GM21447 (cell line): ENCODE measurements around the gene NR2F6.
"Not testable (repeated sequence)": the region's sequence is repeated elsewhere in the genome, so short reads cannot be mapped to it uniquely, and the experiment has no call there.

Source experiments
- ATAC-seq: cut with Tn5 transposase; IDR thresholded peaks from one replicate; pipeline ENCODE4 v1.9.1; 2021; ENCODE audit not compliant: unreplicated experiment

Gene NR2F6

GRCh38 chr19:17245535-17245984 lies at the start of gene NR2F6:
Gene NR2F6 (minus strand): TSS chr19:17245919. CDS start chr19:17245220, 699 bp downstream.
- ATAC-seq: peak; percentile 14

- ATAC-seq: no peak
Observed at GRCh38 chr19:17294051-17294891, 48.6 kb upstream of the NR2F6 start.

GRCh38 chr19:17293605-17294004 lies 47.9 kb upstream of the NR2F6 start:
- ATAC-seq: no peak

- ATAC-seq: peak; percentile 87
Observed at GRCh38 chr19:17292301-17293074, 46.8 kb upstream of the NR2F6 start.

DNA sequence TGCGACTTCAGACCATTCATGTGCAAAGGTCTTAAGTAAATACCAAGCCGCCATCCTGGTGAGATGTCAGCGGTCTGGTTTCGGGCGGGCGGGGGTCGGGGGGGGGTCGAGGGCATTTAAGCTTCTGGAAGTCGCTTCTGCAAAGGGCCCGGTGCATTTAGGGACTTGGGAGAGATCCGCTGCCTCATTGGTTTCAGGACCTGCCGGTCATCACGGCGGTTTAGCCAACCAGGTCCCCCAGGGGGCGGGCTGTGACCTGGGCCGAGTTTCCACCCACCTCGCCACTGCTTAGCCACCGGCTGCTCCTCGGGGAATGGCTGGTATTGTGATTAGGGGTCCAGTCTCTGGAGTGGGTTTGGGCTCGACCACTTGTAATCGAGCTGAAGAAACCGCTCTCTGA lies 43.8 kb upstream of the NR2F6 start:
- no peak for ATAC-seq

GRCh38 chr19:17286752-17287151 lies 41.0 kb upstream of the NR2F6 start:
- no peak for ATAC-seq

DNA sequence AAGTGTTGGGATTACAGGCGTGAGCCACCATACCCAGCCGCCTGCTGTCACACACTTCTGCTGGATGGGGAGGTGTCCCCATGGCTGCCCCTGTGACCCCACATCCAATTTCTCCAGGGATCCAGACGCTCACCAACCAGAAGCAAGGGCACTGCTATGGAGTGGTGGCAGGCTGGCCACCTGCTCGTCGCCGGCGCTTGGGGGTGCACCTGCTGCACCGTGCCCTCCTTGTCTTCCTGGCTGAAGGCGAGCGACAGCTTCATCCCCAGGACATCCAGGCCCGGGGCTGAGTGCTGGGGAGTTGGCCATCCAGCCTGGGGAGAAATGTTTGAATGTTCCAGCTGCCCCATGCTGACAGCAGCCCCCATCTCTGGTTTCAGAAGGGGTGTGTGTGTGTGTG lies 40.5 kb upstream of the NR2F6 start:
- no peak for ATAC-seq

DNA sequence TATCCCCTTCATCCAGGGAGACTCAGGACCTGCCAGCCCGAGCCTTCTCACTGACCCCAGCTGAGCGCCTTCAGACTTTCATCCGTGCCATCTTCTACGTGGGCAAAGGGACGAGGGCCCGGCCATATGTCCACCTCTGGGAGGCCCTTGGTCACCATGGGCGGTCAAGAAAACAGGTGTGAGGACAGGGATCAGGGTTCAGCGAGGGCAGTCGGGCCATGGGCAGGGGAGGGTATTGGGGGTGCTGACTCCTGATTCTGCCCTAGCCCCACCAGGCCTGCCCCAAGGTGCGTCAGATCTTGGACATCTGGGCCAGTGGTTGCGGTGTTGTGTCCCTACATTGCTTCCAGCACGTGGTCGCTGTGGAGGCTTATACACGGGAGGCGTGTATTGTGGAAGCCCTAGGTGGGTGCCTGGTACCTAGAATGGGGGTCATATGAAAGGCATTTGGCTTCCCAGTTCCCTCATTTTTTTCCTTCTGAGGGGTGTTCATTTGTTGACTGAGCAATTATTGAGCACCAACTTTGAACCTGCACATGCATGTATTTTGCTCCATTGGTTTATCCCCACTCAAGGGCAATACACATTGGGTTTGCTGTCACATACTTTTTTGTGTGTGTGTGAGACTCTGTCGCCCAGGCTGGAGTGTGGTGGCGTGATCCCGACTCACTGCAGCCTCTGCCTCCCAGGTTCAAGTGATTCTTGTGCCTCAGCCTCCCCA lies 39.9 kb upstream of the NR2F6 start:
- no peak for ATAC-seq

GRCh38 chr19:17283504-17283996 lies 37.8 kb upstream of the NR2F6 start:
- ATAC-seq: no peak

- ATAC-seq: peak; percentile 50
Observed at GRCh38 chr19:17282488-17283125, 36.9 kb upstream of the NR2F6 start.

DNA sequence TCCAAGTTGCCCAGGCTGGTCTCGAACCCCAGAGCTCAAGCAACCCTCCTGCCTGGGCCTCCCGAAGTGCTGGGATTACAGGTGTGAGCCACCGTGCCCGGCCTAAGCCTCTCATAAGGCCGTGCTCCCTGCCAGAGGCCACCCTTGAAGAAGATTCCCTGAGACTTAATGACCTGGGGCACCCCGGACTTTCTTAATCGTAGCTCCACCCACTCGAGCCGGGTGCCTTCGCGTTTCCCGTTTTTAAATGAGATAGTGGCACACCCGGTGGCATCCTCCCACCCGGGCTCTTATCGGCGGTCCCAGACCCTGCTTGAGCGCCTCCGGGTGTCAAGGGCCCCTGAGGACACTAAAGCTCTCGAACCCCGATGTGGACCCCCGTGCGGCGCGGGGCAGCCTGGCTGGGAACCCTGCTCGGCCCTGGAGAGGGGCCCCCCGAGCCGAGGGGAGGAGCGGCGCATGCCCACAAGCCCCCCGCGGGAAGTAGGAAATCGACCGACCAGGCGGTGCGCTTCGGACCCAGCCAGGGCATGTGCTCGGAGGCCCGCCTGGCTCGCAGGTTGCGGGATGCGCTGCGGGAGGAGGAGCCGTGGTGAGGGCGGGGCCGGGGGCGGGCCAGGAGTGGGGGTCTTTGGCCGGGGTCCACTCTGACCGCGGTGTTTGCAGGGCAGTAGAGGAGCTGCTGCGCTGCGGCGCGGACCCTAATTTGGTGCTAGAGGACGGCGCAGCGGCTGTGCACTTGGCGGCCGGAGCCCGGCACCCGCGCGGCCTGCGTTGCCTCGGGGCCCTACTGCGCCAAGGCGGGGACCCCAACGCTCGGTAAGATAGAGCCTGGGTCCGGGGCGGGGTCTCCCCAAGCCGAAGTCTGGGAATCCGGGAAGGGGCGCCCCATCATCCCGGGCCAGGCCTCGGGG lies 35.9 kb upstream of the NR2F6 start, which contains the start of gene ANKLE1:
ANKLE1 (plus strand) TSS at position 511 of the 914 bp plus-strand sequence; CDS start at position 531, 20 bp downstream.
- ATAC-seq: peak; percentile 14

DNA sequence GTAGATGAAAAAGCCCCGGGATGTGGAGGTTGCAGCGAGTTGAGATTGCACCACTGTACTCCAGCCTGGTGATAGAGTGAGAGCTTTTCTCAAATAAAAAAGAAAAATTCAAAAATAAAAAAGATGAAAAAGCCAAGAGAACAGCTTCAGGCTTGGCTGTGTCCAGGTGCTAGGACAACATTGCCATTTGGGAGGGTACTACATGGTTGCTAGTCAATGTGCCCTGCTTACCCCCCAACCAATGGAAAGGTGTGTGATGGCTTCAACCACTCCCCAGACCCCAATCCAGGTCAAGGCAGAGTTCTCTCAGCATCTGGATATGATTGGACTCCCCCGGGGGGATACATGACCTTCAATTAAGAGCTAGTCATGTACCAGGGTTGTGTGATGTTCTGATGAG lies 33.7 kb upstream of the NR2F6 start:
- ATAC-seq: no peak

- ATAC-seq: no peak
Observed at GRCh38 chr19:17275441-17276175, 29.9 kb upstream of the NR2F6 start.

GRCh38 chr19:17274892-17275291 lies 29.2 kb upstream of the NR2F6 start:
- ATAC-seq: not testable (repeated sequence)

GRCh38 chr19:17268754-17269153 lies 23.0 kb upstream of the NR2F6 start:
- ATAC-seq: no peak

DNA sequence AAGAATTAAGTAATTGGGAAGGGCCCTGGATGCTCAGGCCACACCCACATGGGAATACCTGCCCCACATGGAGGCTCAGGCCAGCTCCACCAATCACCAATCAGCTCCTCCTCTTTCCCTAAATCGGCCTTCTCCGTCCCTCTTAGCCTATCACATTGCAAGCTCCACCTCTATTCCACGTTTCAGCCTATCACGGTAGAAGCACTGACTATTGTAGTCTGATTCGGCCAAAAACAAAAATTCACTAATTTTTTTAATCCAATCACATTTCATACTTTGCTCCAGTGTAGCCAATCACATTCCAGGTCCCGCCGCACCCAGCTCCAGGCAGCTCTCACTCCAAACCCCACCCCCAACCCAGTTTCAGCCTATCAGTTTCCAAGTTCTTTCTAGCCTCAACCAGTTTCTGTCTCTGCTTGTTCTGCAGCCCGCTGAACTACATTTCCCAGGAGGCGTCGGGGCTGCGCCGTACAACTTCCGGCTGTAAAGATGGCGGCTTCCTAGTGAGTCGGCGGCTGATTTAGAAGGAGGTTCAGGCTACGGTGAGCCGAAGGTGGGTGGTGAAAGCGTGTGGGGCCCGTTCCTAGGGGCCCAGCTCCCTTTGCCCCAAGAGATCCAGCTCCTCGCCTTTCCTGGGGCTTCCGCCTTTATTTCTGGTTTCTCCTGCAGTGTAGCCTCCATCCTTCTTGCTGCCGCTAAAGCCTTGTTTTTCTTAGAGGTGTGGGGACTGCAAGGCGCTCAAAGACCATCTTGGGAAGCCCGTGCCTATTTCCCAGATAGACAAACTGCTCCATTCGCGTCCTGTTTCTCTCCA lies 21.5 kb upstream of the NR2F6 start, which contains the start of gene BABAM1:
BABAM1 (plus strand) TSS at position 469 of the 814 bp plus-strand sequence. CDS start 1,364 bp downstream, outside the sequence.
- ATAC-seq: peak; percentile 91

- no peak for ATAC-seq
Observed at GRCh38 chr19:17266589-17266974, 20.9 kb upstream of the NR2F6 start.

DNA sequence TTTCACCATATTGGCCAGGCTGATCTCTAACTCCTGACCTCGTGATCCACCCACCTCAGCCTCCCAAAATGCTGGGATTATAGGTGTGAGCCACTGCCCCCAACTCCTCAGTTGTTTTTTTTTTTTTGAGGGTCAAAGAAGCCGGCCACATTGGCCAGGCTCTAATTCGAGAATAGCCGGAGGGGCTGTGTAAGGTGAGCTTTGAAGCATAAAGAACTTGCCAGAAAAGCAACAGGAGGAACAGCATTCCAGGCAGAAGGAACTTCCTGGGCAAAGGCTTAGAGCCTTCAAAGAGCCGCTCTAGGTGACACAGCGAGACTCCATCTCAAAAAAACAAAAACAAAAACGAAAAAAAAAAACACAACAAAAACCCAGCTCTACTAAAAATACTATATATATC lies 20.3 kb upstream of the NR2F6 start:
- ATAC-seq: no peak
